Left lung (tissue), 10 donors: ENCODE measurements around the gene MYL4. TPM values are rescaled to one million over a fixed set of nuclear protein-coding genes. Genes with fewer than 3 reads are reported as not detected.

ENCODE experiments used
- ATAC-seq: fragments of 200-7000 bp; cut with Tn5 transposase; one replicate; pipeline ENCODE4 v1.9.1; 2020; ENCODE audit warnings: moderate library complexity
- DNase-seq, 4 donors: peaks; one replicate each; pipeline ENCODE4 v3.0.0-alpha.2; 2013 to 2020
- H3K27ac ChIP-seq, 2 donors: fragments of 200-600 bp; sonication (generic) in 1 of 2; one replicate each; pipeline versions ENCODE4 v1.5.0 to v1.8.0; 2020 to 2021
- H3K27me3 ChIP-seq, 2 donors: fragments of 200-600 bp; sonication (generic) in 1 of 2; one replicate each; pipeline versions ENCODE4 v1.5.0 to v1.8.0; 2020 to 2021
- H3K36me3 ChIP-seq, 2 donors: fragments of 200-600 bp; sonication (generic) in 1 of 2; one replicate each; pipeline versions ENCODE4 v1.5.0 to v1.8.0; 2020 to 2021
- H3K4me1 ChIP-seq, 2 donors: fragments of 200-600 bp; one replicate each; pipeline ENCODE4 v1.8.0; 2021
- H3K4me3 ChIP-seq, 2 donors: fragments of 200-600 bp; sonication (generic) in 1 of 2; one replicate each; pipeline versions ENCODE4 v1.5.0 to v1.8.0; 2020 to 2021; ENCODE audit warnings: mild to moderate bottlenecking in 1 of 2
- H3K9me3 ChIP-seq, 2 donors: fragments of 200-600 bp; sonication (generic) in 1 of 2; one replicate each; pipeline versions ENCODE4 v1.5.0 to v1.8.0; 2020 to 2021
- intact Hi-C, 2 donors: fragments of 100-400 bp; cut with DNase I; formaldehyde crosslinking; loops; one replicate each; pipeline versions ENCODE4 v1.11.2 to v1.14.2; 2022
- polyA plus RNA-seq, 6 donors: library from polyadenylated mRNA; unstranded; fragments of 120-200 nt; gene quantifications; one replicate each; pipeline ENCODE4 v1.2.1, GENCODE V29; 2013; ENCODE audit not compliant: insufficient read length in 6 of 6
- total RNA-seq, 2 donors: library from RNA; stranded (reverse); fragmentation: NEBNext Ultra II Directional; extraction: Animal tissue kit (Norgen Biotek cat#: 25700); gene quantifications; one replicate each; pipeline ENCODE4 v1.2.1, GENCODE V29; 2021
- TF ChIP-seq, protein P1 (sequence below), 2 donors: fragments of 200-600 bp; sonication (generic) in 1 of 2; IDR thresholded peaks; one replicate each; pipeline versions ENCODE4 v1.5.0 to v1.8.0; 2021; ENCODE audit warnings: antibody characterized with exemption in 2 of 2
- donor health status: DM: no; HTN: yes; CAD: no.
- donor health status: DM: no; HTN: no; CAD: no.

MYL4 gene
- total and polyA plus RNA-seq, 8 donors, result 0.99 to 4.6 (median 2.7) TPM

GRCh38 chr17:47225436-47225858, 16.3 kb downstream of the MYL4 start:
- intact Hi-C loops, result no loop called here
- DNase-seq, result peak in 2 of 4 donors; percentile 31 to 72

GRCh38 chr17:47225911-47226688, 17.0 kb downstream of the MYL4 start:
- Histone ChIP-seq H3K36me3 (no peaks in the 10 kb centered on the region), H3K4me1 (peaks cover 19 to 47% of the 10 kb centered on the region in 2 donors), H3K9me3 (no peaks in the 10 kb centered on the region), H3K4me3 (no peak overlapping the region), H3K27me3 (no peaks in the 10 kb centered on the region), H3K27ac (peak overlapping the region; percentile 78 to 80)
- DNase-seq (no peak), ATAC-seq (peak; percentile 3)
- intact Hi-C loops, result no loop called here
- TF ChIP-seq, protein P1, sequence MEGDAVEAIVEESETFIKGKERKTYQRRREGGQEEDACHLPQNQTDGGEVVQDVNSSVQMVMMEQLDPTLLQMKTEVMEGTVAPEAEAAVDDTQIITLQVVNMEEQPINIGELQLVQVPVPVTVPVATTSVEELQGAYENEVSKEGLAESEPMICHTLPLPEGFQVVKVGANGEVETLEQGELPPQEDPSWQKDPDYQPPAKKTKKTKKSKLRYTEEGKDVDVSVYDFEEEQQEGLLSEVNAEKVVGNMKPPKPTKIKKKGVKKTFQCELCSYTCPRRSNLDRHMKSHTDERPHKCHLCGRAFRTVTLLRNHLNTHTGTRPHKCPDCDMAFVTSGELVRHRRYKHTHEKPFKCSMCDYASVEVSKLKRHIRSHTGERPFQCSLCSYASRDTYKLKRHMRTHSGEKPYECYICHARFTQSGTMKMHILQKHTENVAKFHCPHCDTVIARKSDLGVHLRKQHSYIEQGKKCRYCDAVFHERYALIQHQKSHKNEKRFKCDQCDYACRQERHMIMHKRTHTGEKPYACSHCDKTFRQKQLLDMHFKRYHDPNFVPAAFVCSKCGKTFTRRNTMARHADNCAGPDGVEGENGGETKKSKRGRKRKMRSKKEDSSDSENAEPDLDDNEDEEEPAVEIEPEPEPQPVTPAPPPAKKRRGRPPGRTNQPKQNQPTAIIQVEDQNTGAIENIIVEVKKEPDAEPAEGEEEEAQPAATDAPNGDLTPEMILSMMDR (IDR thresholded peaks at IDR 0.05), result no peak

More at GRCh38 chr17:47225436-47225858, 16.3 kb downstream of the MYL4 start:
- TF ChIP-seq, protein P1 (IDR thresholded peaks at IDR 0.05), result no peak
- H3K27me3 ChIP-seq, result no peaks in the 10 kb centered on the region
- H3K36me3 ChIP-seq, result no peaks in the 10 kb centered on the region
- peak overlapping the region; percentile 78 to 80 for H3K27ac ChIP-seq
- ATAC-seq, result peak; percentile 61
- no peak overlapping the region for H3K4me3 ChIP-seq
- no peaks in the 10 kb centered on the region for H3K9me3 ChIP-seq
- H3K4me1 ChIP-seq, result peaks cover 19 to 44% of the 10 kb centered on the region in 2 donors

DNA sequence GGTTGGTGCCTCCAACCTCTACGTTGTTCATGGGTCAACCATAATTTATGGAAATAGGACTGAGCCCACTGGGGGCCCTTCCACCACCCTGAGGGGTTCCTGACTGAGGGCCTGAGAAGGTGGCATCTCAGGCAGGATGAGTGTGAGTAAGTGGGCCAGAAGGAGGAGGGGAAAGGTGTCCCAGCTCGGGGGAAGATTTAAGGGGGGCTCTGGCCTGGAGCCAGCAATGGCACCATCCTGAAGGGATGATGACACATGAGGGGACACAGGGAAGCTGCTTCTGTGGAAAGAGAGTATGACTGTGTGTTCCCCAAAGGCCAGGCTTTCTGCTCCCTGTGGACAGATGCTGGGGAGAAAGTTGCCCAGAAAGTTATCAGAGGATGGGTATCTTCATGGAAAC, 18.7 kb downstream of the MYL4 start:
- Histone ChIP-seq H3K27me3 (no peaks in the 10 kb centered on the region), H3K4me3 (no peak overlapping the region), H3K4me1 (peaks cover 19 to 47% of the 10 kb centered on the region in 2 donors), H3K9me3 (no peaks in the 10 kb centered on the region), H3K36me3 (no peaks in the 10 kb centered on the region), H3K27ac (no peak overlapping the region)
- ATAC-seq (no peak), DNase-seq (no peak)
- TF ChIP-seq, protein P1 (IDR thresholded peaks at IDR 0.05), result no peak
- intact Hi-C loops, result no loop called here

DNA sequence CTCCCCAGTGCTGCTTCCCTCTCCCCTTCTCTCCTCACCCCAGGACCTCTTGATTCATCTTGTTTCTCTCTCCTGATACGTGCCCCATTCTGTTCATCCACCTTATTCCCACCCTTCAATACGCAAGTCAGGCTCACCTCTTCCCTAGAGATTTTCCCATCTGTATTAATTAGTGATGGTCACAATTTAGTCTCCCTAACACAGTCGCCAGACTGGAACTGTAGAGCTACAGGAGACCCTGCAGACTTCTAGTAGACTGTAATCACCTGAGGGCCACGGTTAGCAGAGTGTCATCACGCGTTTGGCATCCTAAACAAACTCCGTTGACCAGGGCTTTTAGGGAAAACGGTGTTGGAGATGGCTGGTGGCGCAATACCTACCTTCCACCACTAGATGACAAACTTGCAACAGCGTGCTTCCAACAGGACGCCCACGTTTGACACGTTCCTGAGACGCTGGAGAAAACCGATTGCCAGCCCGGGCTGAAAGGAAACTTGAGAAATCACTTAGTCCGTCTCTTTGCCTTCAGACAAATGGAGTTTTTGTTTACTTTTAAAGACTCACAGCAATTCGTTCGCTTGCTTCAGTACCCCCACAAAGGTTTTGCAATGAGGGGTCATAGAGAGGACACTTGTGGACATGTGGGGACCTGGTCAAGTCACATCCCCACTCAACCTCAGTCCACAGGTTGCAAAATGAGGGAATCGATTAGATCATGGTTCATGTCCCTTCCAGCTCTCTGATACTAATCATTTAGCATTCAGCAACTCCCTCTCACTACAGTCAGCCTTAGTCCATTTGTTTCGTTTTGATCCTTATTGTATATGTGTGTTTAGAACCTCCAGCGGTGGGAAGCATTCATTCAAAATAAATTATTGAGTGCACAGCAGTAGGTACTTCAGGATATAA, 20.6 kb downstream of the MYL4 start:
- intact Hi-C loops, result loop anchor here in 1 of 2 donors (5.0 kb wide), 1 partner anchor 83 kb away; no protein-coding TSS in a partner anchor
- no peaks in the 10 kb centered on the region for H3K36me3 ChIP-seq
- ATAC-seq, result peak; percentile 94
- DNase-seq, result peak in 3 of 4 donors; percentile 78 to 90 (median 85)
- no peaks in the 10 kb centered on the region for H3K27me3 ChIP-seq
- H3K4me3 ChIP-seq, result no peak overlapping the region
- H3K4me1 ChIP-seq, result peaks cover 17 to 34% of the 10 kb centered on the region in 2 donors
- TF ChIP-seq, protein P1 (IDR thresholded peaks at IDR 0.05), result peak; percentile 87 to 97
- peak overlapping the region in 1 of 2 donors; percentile 5 for H3K27ac ChIP-seq
- no peaks in the 10 kb centered on the region for H3K9me3 ChIP-seq
